Measurements from ENCODE around the gene PTPRD.

Gene PTPRD

GRCh38 chr9:8651846-8652215, 1961.0 kb downstream of the PTPRD start:
- DNase-seq = no peak

- DNase-seq = no peak
These were observed 1961.5 kb downstream of the PTPRD start for GRCh38 chr9:8651070-8651845.

DNA sequence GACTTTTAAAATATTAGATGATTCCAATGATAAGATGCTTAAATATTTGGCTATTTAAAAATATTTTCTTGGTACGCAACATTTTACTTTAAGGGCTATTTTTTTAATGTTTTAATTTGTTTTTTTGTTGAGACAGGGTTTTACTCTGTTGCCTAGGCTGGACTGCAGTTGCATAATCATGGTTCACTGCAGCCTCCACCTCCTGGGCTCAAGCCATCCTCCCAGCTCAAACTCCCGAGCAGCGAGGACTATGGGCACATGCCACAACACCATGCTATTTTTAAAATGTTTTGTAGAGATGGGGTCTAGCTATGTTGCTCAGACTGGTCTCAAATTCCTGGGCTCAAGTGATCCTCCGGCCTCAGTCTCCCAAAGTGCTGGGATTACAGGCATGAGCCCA, 1963.0 kb downstream of the PTPRD start:
- DNase-seq = no peak

DNA sequence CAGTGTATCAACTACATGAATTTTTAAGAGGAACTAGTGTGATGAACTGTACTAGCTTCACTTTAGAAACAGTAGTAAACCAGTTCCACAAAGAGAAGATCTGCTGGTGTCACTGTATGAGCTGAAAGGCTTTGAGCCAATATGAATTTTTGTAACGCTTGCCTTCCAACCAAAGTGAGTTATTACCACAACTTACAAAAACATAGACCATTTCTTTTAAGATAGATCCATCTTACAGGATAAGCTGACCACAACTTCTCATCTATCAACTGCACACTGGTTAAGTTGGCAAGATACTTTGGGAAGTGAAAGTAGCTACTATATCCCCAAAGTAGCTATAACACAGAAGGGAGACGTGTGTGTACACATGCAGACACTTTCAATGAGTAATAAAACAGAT, 1963.6 kb downstream of the PTPRD start:
- no peak for DNase-seq

- peak; percentile 21 to 33 for DNase-seq
These were observed 1964.4 kb downstream of the PTPRD start for GRCh38 chr9:8648271-8648845.

- no peak for DNase-seq
These were observed 1965.0 kb downstream of the PTPRD start for GRCh38 chr9:8647824-8648223.

DNA sequence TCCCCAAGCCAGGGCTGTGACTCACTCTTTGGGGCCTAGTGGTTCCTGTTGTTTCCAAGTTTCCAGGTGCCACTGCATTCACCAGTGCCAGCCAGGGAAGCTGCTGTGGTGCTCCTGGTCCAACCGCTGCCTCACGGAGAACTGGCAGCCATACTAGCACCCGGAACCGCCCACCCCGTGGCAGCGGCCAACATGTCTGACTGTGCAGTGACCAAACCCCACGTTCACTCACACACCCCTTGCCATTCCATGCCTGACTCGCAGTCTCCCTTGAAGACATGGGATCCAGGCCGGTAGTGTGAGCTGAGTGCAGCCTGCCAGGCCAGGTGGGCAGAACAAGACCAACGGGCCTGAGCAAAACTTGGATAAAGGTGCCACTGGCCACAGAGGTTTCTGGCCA, 1968.2 kb downstream of the PTPRD start:
- DNase-seq = no peak

DNA sequence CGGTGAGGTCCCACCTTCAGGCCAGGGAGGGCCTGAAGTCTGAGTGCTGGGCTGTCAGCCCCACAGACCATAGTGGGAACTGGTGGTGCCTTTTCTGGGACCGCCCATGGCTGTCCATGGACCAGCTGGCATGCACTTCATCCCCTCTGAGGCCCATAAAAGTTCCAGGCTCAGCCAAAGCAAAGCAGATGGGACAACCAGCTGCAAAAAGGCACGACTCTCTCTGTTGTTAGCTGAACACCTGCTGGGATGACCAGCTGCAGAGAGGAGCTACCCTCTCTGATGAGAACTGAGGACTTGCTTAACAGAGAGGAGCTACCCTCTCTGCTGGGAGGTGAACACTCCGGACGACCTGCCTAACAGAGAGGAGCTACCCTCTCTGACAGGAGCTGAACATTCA, 1968.9 kb downstream of the PTPRD start:
- no peak for DNase-seq

DNA sequence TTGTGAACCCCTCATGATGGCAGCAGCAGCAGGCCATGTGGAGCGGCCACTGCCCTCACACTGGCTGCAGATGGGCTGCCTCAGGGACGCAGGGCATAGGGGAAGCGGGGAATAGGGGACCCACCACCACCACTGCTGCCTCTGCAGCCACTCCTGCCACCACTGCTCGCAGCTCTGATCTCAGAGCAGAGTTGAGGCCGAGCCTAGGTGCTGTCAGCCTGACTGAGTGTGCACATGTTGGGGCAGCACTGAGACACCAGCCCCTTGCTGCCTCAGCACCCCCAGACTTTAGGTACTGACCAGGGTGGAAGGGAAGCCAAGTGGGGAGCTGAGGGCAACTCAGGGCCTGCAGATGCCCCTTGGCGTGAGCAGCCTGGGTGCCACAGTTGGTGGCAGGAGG, 1969.3 kb downstream of the PTPRD start:
- no peak for DNase-seq

GRCh38 chr9:8640761-8641160, 1972.0 kb downstream of the PTPRD start:
- no peak for DNase-seq

- no peak for DNase-seq
These were observed 1975.2 kb downstream of the PTPRD start for GRCh38 chr9:8637626-8638025.

GRCh38 chr9:8633784-8634183, 1979.0 kb downstream of the PTPRD start:
- no peak for DNase-seq

- DNase-seq = no peak
These were observed 1980.3 kb downstream of the PTPRD start for GRCh38 chr9:8632493-8632892.

DNA sequence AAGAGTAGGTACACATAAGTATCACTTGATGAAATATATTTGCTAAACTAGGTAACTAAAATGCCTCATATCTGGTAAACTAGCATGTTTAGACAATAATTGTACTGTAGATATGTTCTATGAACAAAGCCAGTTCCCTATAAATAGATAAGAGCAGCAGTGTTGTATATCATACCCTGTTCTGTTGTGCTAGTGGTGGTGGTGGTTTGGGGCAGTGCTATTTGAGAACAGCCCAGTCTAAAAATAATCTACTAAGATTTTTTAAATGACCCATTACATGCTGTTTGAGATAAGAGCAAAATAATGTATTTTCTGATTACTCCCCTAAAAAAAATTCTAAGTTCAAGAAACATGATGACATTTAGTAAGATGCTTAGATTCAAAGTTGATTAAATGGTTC, 1984.0 kb downstream of the PTPRD start:
- DNase-seq = no peak

- DNase-seq = no peak
These were observed 1984.7 kb downstream of the PTPRD start for GRCh38 chr9:8627976-8628679.

DNA sequence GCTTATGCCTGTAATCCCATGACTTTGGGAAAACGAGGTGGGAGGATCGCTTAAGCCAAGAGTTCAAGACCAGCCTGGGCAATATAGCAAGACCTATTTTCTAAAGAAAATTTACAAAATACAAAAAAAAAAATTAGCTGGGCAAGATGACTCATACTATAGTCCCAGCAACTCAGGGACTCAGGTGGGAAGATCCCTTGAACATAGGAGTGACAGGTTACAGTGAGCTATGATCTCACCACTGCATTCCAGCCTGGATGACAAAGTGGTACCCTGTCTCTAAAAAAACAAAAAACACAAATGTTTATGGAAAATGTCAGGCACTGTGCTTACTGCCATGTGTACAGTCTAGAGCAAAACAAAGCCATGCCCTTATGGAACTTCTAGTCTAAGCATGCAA, 1989.9 kb downstream of the PTPRD start:
- DNase-seq = no peak

DNA sequence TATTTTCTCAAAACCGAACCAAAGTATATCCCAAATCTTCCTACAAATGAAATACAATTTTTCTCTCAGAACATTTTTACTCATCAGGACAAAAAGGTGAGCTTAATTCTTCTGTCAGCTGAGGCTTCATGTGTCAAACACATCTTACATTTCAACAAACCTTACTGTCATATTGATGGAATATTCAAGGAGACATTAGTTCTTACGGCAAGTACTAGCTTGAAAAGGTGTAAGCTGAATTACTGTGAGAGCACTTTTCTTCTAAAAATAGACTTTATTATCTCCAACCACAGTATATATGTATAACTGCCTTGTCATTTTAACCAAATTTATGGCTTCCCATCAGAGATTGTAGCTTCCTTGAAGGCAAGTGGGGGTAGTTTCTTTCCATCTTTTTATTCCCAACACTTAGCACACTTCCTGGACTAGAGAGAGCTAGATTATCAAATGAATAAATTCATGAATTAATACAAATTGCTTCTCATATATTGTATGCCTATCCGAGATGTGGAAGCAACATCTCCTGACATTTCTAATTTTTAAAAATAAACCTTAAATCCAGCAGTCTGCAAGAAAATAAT, 1990.5 kb downstream of the PTPRD start:
- no peak for DNase-seq

DNA sequence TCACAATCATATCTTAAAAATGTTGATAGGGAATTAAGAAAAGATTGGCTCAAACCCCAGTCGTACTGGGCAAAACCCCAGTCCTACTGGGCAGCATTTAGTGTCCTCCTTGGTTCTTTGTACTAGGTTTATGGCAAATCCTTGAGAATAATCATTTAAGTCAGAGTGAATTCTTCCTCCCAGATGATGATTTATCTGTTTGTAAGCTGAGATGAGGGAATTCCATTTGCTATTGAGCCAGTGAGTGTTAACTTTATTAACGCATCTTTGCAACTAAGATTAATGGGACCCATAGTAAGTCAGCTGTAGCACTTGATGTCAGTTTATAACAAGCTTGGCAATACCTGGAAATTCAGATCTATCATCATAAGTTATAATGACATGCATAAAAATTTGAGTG, 1991.4 kb downstream of the PTPRD start:
- no peak for DNase-seq

DNA sequence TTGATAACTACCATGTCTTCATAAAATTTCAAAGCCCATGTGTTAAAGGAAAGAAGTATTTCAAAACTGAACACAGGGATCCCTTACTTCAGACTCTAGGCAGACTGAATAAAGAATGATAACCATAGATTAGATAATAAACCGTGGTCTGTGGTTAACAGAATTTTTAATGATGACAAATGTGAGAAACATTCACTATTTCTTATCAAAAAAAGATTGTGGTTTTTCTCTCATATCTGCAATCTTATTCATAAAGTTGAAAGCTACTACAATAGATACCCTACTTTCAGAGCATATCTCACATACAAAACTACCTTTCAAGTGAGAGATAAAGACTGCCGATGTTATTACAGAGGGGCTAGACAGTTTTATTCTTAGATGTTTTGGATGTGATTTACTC, 1996.4 kb downstream of the PTPRD start:
- no peak for DNase-seq

DNA sequence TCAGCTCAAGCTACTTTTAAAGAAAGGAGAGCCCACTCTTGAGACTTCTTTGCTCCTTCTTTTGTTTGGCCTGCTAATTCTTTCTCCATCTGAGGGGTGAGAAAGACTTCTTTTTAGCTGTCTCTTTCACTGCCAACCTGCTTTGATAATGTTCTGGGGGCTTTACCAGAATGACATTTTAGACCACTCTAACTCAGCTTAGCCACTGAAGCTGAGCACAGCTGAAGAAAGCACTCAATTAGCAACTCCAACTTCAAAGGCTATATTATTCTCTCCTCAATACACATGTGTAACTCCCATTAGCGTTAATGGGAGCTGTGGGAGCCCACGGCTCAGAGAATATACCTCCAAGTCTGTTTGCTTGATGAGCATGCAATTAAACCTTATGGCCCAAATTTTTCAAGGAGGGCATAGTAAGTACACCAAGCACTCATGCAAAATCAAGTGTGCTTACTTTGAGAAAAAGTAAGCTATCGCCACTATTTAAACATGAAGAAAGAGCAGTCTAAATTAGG, 1997.8 kb downstream of the PTPRD start:
- no peak for DNase-seq

GRCh38 chr9:8613346-8613825, 1999.4 kb downstream of the PTPRD start:
- no peak for DNase-seq

DNA sequence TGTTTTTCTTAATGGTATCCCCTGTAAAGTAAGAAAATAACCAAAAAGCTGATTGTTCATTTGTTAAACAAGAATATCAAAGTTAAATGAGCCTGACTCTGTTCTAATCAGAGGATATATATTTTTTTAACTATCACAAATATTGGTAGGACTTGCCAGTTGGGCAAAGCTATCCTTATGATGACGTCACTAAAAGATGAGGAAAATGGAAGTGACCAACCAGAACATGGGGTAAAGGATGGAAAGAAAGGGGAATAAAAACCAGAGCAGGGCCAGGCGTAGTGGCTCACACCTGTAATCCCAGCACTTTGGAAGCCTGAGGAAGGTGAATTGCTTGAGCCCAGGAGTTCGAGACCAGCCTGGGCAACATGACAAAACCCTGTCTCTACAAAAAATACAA, 2001.6 kb downstream of the PTPRD start:
- no peak for DNase-seq

GRCh38 chr9:8610256-8610655, 2002.5 kb downstream of the PTPRD start:
- DNase-seq = no peak

- no peak for DNase-seq
These were observed 2007.7 kb downstream of the PTPRD start for GRCh38 chr9:8605096-8605495.
